Memory B cell (primary cell): ENCODE measurements around the gene POLL.
A peak's percentile ranks its signal among the peaks of the same experiment; 100 is the strongest.
"Not testable (repeated sequence)": the region's sequence is repeated elsewhere in the genome, so short reads cannot be mapped to it uniquely, and the experiment has no call there.

Source experiments
- ATAC-seq: fragments of 150-1000 bp; cut with Tn5 transposase; 2 replicates; pipeline ENCODE4 v1.10.0; 2021; ENCODE audit warnings: low read depth, mild to moderate bottlenecking, moderate library complexity
- DNase-seq, 2 donors: peaks; one replicate each; pipeline ENCODE4 v3.0.0; 2022; ENCODE audit warnings: low spot score in 2 of 2
- H3K27ac Mint-ChIP-seq: one replicate; pipeline ENCODE4 v1.8.0; 2022; ENCODE audit warnings: mild to moderate bottlenecking, moderate library complexity, mixed read lengths
- H3K27me3 Mint-ChIP-seq: one replicate; pipeline ENCODE4 v1.8.0; 2022; ENCODE audit warnings: mixed read lengths
- H3K36me3 Mint-ChIP-seq: one replicate; pipeline ENCODE4 v1.8.0; 2022; ENCODE audit warnings: mild to moderate bottlenecking, mixed read lengths
- H3K4me1 Mint-ChIP-seq: one replicate; pipeline ENCODE4 v1.8.0; 2022; ENCODE audit warnings: mixed read lengths
- H3K4me3 Mint-ChIP-seq: one replicate; pipeline ENCODE4 v1.8.0; 2022; ENCODE audit warnings: mild to moderate bottlenecking, moderate library complexity, mixed read lengths
- H3K9me3 Mint-ChIP-seq: one replicate; pipeline ENCODE4 v1.8.0; 2022; ENCODE audit warnings: mixed read lengths

The POLL gene

DNA sequence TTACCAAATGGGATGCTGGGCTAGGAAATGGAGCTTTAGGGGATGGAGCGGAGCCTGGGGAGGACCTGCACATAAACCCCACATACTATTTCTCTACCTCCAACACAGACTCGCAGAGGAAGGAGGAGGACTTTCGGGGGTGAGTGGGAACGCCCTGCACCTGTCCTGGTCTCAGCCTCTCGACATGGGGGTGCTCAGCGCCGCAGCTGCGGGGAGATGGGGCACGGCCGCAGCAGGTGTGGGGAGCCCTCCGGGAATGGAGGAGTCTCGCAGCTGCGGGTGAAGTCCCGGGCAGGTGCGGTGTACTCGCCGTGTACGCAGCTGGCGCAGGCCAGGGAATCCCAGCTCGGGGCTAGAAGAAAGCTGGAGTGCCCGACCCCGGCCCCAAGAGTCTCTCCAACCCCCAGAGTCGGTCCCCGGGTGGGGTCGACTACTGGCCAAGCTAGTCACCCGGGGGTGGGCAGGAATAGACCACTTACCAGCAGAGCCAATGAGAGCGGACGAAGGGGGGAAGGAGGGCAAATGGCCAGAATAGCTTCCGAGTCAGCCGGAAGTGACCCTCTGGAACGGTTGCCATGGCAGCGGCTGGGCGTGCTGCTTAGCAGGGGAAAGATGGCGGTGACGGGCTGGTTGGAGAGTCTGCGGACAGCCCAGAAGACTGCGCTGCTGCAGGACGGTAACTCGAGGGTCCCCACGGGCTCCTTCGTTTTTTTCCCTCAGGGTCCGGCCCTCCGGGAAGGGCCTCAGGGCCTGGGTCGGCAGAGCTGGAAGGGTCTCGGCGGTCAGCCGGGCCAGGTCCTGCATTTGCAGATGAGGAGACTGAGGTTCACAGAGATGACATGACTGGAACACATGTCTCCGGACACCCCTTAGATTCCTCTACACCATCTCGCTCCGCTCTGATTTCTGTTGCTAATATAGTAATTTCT, at the start of gene POLL, which contains the start of gene DPCD:
Gene POLL (minus strand): TSS at position 533 of the 929 bp plus-strand sequence. CDS start 897 bp downstream, outside the sequence.
Gene DPCD (plus strand): TSS at position 597 of the 929 bp plus-strand sequence. CDS start 16 bp downstream, at position 613.
- Mint-ChIP-seq H3K9me3 (no peaks in the 10 kb centered on the region), H3K4me1 (peaks cover 23% of the 10 kb centered on the region), H3K4me3 (peak within 1 kb of the TSS; percentile 97), H3K27ac (peak within 1 kb of the TSS; percentile 81), H3K27me3 (no peaks in the 10 kb centered on the region), H3K36me3 (peaks cover 11% of the 10 kb centered on the region)
- DNase-seq = peak; percentile 79 to 80
- ATAC-seq = peak; percentile 89

DNA sequence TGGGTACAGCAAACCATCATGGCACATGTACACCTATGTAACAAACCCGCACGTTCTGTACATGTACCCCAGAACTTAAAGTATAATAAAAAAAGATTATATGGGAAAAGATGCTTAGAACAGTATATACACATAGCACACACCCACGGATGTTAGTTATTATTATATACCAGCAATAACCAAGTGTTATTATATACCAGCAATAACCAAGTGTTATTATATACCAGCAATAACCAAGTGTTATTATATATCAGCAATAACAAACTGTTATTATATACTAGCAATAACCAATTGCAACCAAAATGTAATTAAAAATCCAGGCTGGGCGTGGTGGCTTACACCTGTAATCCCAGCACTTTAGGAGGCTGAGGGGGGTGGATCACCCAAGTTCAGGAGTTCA, 45.5 kb upstream of the POLL start:
- not testable (repeated sequence) for H3K27ac Mint-ChIP-seq, H3K4me1 Mint-ChIP-seq, DNase-seq, ATAC-seq, H3K27me3 Mint-ChIP-seq, H3K9me3 Mint-ChIP-seq, H3K4me3 Mint-ChIP-seq
- peaks cover 16% of the 10 kb centered on the region for H3K36me3 Mint-ChIP-seq

DNA sequence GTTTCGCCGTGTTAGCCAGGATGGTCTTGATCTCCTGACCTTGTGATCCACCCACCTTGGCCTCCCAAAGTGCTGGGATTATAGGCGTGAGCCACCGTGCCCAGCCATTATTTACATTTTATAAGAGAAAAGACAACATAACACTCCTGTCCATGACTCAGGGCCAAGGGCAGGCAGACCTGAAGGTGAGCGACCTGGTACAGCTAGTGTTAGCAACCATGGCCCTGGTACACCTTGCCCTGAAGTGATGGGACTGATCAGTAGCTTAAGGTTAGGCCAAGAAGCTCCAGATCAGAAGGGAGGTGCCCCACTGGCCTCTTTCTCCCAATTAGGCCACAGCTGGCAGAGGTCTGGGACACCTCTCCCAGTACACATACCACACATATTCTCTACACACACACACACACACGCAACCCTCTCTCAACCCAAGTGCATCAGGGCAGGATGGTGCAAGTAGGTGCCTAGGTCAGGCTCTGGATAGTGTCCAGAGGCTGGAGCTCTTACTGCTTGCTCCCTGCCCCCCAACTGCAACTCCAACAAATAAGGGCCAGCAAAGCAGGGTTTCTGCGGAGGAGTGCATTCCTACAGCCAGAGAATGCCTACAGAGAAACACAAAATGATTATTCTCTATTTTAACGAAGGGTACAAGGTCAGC, 43.9 kb upstream of the POLL start:
- Mint-ChIP-seq H3K36me3 (peaks cover 10% of the 10 kb centered on the region), H3K4me3 (no peak overlapping the region), H3K4me1 (peaks cover 6% of the 10 kb centered on the region), H3K27ac (peak overlapping the region; percentile 28), H3K9me3 (no peaks in the 10 kb centered on the region), H3K27me3 (no peaks in the 10 kb centered on the region)
- DNase-seq (no peak), ATAC-seq (no peak)

DNA sequence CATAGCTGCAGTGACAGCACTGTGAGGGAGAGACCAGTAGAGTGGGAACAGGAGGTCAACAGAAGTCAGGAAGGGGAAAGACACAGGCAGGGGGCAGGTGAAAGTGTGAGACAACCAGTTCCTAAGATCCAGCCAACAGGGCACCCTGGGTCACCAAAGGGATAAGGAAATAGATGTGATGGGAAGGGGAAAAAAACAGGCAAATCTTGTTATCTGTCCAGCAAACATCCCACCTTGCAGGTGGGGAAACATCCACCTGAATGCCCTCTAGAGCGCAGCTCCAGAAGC, 42.5 kb upstream of the POLL start:
- Mint-ChIP-seq H3K4me3 (no peak overlapping the region), H3K9me3 (no peaks in the 10 kb centered on the region), H3K36me3 (peaks cover 11% of the 10 kb centered on the region), H3K27ac (no peak overlapping the region), H3K4me1 (peaks cover 8% of the 10 kb centered on the region), H3K27me3 (no peaks in the 10 kb centered on the region)
- no peak for DNase-seq
- no peak for ATAC-seq

DNA sequence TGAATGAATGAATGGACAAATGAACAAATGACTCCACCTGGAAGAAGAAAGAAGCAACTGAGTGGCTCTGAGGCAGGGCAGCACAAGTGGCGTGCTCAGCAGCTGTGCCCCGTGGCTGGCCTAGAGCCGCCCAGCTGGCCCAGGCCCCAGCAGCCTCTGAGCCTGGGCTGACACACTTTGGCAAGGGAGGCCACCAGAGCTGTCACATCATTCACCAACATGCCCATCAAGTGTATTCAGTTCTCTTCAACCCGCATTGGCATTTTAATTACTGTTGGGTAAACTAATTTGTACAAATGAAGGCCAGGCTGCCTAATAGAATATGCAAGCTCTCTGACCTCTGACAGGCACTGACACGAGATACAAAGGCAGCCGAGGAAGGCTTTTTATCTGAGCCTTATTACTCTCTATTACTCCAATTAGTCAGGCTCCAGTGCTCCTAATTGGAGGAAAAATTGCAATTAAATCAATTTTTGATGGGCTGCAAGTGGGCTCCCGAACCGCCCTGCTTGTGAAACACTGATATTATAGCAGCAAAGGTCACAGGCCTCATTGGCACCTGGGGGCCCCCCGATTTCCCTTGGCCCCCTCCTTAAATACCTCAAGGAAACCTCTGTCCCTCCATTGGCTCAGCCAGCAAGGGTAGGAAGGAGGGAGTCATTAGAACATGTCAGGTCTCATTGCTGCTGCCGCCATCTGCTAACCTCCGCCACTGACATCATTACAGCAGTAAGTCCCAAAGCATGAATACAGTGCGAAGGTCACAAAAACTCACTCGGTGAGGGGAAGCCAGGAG, 42.0 kb upstream of the POLL start:
- Mint-ChIP-seq H3K27me3 (no peaks in the 10 kb centered on the region), H3K36me3 (peaks cover 13% of the 10 kb centered on the region), H3K27ac (no peak overlapping the region), H3K9me3 (no peaks in the 10 kb centered on the region), H3K4me3 (no peak overlapping the region), H3K4me1 (peaks cover 12% of the 10 kb centered on the region)
- DNase-seq = no peak
- no peak for ATAC-seq

DNA sequence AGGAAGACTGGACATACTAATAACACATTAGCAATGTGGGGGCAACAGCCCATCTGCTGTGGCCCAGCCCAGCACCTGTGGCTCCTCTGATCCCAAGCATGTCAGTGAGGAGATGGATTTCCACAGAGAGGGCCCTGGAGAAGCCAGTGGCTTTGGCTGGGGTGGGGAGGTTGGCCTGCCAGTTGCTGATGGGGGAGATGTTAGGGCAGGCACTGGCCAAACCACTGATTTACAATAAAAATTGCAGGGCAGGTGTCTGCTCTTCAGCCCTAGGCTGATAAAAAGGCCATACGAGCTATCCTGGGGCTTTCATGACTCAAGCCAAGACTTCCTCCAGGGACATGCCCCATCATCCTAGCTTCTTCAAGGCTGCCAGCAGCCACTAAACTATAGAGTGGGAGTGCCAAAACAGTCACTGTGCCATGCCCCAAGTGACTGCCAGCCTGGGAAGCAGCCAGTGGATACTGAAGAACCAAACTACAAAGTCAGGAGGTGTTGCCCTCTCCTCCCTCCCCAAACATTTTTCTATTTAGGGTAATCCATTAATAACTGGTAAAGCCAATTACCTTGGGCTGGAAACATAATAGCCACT, 37.9 kb upstream of the POLL start:
- H3K4me3 Mint-ChIP-seq = no peak overlapping the region
- no peaks in the 10 kb centered on the region for H3K9me3 Mint-ChIP-seq
- no peak for DNase-seq
- peaks cover 24% of the 10 kb centered on the region for H3K36me3 Mint-ChIP-seq
- H3K4me1 Mint-ChIP-seq = peaks cover 17% of the 10 kb centered on the region
- ATAC-seq = no peak
- peak overlapping the region; percentile 19 for H3K27ac Mint-ChIP-seq
- H3K27me3 Mint-ChIP-seq = no peaks in the 10 kb centered on the region

DNA sequence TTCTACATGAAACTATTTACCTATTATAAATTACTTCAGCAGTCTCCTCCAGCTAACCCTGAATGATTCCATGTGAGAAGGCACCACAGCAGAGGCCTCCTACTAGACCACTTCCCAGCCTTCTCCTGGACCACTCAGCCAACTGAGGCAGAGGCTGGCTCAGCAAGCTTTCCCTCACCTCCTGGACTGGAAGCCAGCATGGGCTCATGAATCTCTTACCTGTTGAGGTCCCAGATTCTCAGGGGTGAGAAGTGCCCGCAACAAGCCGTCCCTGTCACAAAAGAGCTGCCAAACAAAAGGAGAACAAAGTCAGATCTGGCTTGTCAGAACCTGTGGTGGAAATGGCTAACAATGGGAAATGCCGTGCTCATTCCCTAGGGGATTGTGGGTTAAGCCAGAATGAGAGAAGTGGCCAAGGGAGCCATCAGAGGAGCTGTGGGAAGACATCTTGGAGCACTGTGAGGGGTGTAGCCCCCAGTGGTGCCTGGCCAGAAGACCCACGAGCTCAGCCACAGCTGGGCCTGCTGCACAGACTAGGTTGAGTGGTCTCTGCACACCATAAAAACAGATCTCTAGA, 36.6 kb upstream of the POLL start:
- no peaks in the 10 kb centered on the region for H3K9me3 Mint-ChIP-seq
- peaks cover 19% of the 10 kb centered on the region for H3K36me3 Mint-ChIP-seq
- peaks cover 13% of the 10 kb centered on the region for H3K4me1 Mint-ChIP-seq
- peak overlapping the region; percentile 56 for H3K27ac Mint-ChIP-seq
- no peak for ATAC-seq
- no peaks in the 10 kb centered on the region for H3K27me3 Mint-ChIP-seq
- no peak overlapping the region for H3K4me3 Mint-ChIP-seq
- DNase-seq = no peak

DNA sequence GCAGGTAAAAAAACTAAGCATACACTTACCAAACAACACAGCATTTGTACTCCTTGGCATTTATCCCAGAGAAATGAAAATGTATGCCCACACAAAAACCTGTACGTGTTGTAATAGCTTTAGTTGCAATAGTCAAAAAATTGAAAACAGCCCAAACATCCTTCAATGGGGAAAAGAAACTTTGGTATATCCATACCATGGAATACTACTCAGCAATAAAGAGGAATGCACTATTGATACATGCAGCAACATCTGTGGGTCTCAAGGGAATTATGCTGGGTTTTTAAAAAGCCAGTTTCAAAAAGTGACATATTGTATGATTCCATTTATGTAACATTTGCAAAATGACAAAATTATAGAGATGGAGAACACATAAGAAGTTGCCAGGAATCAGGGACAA, 35.5 kb upstream of the POLL start:
- Mint-ChIP-seq H3K27me3 (no peaks in the 10 kb centered on the region), H3K27ac (no peak overlapping the region), H3K4me3 (no peak overlapping the region), H3K36me3 (peaks cover 19% of the 10 kb centered on the region), H3K9me3 (no peaks in the 10 kb centered on the region), H3K4me1 (peaks cover 10% of the 10 kb centered on the region)
- ATAC-seq (no peak), DNase-seq (no peak)

DNA sequence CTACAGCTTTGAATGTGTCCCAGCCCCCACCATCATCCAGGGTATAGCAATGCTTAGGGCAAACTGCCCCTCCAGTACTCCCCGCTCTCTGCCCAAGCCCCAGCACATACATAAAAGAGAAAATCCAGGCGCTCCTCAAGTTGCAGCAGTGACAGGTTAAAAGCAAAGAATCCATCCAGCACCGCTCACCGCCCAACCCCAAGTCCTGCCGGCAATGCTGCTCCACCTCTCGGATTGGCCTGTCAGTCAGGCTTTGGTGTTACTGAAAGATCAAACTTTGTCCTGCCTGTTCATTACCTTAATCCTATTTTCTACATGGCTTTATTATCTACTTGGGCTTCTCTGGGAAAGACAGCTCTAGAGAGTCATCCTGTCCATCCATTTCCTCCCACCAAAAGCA, 31.9 kb upstream of the POLL start:
- Mint-ChIP-seq H3K4me3 (no peak overlapping the region), H3K4me1 (peaks cover 13% of the 10 kb centered on the region), H3K9me3 (no peaks in the 10 kb centered on the region), H3K27me3 (no peaks in the 10 kb centered on the region), H3K36me3 (peaks cover 28% of the 10 kb centered on the region), H3K27ac (no peak overlapping the region)
- no peak for ATAC-seq
- DNase-seq = no peak

DNA sequence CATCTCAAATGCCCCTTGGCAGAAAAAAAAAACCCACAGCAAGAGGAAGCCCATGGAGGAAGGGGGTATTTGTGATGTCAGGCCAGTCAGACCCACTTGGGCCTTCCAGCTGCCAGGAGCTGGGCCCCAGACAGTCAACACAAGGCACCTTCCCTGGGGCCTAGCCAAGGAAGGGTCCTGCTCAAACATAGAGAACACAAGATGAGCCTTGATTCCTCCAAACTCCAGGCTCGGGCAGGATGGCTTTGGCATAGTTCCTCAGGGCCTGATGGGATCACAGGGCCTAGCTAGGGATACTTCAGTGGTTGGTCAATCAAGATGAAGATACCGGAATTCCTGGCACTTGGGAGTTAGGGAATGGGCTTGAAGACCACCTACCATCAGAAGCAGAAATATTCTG, 30.8 kb upstream of the POLL start:
- DNase-seq = no peak
- peaks cover 28% of the 10 kb centered on the region for H3K36me3 Mint-ChIP-seq
- no peak for ATAC-seq
- H3K4me3 Mint-ChIP-seq = no peak overlapping the region
- no peaks in the 10 kb centered on the region for H3K9me3 Mint-ChIP-seq
- peaks cover 9% of the 10 kb centered on the region for H3K4me1 Mint-ChIP-seq
- peak overlapping the region; percentile 76 for H3K27ac Mint-ChIP-seq
- H3K27me3 Mint-ChIP-seq = no peaks in the 10 kb centered on the region

DNA sequence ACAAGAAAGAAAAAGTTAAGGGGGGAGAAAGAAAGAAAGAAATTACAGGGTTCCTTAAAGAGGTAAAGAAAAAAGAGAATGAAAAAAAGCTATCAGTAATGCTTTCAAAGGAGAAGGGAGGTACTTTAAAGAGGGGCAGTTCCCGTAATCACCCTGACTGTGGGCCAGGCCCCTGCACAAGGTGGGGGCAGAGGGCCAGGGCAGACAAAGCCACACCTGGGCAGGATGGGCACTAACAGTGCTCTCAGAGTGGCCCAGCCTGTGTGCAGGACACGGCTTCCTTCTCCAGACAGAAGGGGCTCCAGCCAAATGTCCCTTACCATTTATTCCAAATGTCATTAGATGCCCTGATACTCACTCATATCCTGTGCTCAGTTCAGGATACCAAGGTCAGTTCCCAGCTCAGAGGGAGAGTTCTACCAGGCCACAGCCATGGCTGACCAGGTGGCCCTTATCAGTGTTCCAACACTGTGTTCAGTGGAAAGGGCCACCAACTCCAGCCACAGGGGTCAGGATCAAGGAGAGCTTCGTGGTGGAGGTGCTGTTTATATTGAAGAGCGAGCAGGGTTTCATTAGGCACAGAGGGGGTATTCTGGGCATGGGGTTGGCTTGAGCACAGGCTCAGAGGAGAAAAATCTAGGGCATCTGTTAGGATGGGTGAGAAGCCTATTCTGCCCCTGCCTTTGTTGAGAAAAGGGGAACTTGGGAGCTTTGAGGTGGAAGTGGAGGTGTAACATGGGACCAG, 29.9 kb upstream of the POLL start:
- peaks cover 9% of the 10 kb centered on the region for H3K4me1 Mint-ChIP-seq
- peak overlapping the region; percentile 76 for H3K27ac Mint-ChIP-seq
- no peak for ATAC-seq
- H3K27me3 Mint-ChIP-seq = no peaks in the 10 kb centered on the region
- no peak for DNase-seq
- H3K9me3 Mint-ChIP-seq = no peaks in the 10 kb centered on the region
- H3K36me3 Mint-ChIP-seq = peaks cover 22% of the 10 kb centered on the region
- no peak overlapping the region for H3K4me3 Mint-ChIP-seq

DNA sequence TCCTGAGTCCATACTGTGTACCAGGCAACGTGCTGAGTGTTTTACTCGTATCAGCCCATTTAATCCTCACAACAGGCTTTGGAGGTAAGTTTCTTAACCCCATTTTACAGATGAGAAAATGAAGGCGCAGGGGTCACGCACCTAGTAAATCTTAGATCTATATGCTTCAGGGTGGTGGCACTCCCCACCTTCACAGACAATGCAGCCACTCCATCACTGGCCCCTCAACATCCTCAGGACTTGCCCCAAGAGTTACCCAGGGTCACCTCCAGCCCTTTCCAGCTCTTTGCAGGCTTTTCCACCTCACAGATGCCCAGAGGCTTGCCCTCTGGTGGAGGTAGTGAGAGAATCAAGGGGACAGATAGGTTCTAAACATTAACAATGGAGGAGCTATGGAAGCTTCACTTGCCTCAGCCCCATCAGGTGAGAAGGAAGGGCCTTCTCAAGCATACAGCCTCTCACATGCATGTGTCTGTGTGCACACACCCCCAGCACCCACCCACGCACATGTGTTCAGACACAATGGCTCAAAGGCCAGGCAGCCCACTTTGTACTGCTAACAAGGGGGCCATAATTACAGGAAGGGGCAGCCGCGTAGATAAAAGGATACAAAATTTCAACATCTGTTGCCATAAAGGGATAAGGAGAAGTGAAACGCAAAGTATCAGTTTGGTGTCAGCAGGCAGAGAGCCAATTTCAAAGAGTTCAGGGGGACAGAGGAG, 29.2 kb upstream of the POLL start:
- H3K27me3 Mint-ChIP-seq = no peaks in the 10 kb centered on the region
- DNase-seq (no peak), ATAC-seq (peak; percentile 8)
- no peak overlapping the region for H3K4me3 Mint-ChIP-seq
- peak overlapping the region; percentile 76 for H3K27ac Mint-ChIP-seq
- H3K9me3 Mint-ChIP-seq = no peaks in the 10 kb centered on the region
- H3K36me3 Mint-ChIP-seq = peaks cover 24% of the 10 kb centered on the region
- peaks cover 9% of the 10 kb centered on the region for H3K4me1 Mint-ChIP-seq
